GM10266 (cell line): ENCODE measurements around the gene UBQLN4.

Source experiments
- DNase-seq: peaks from one replicate; pipeline ENCODE4 v3.0.0; 2012; ENCODE audit errors: extremely low spot score
- CTCF ChIP-seq: IDR thresholded peaks from 2 replicates; pipeline ENCODE4 v1.5.1; 2012; ENCODE audit warnings: mild to moderate bottlenecking, low read depth; ENCODE audit not compliant: control insufficient read depth, insufficient read depth; ENCODE audit errors: missing control alignments

The UBQLN4 gene

GRCh38 chr1:156080863-156081179 is 27.2 kb upstream of the UBQLN4 start:
- TF ChIP-seq CTCF = no peak
- no peak for DNase-seq

DNA sequence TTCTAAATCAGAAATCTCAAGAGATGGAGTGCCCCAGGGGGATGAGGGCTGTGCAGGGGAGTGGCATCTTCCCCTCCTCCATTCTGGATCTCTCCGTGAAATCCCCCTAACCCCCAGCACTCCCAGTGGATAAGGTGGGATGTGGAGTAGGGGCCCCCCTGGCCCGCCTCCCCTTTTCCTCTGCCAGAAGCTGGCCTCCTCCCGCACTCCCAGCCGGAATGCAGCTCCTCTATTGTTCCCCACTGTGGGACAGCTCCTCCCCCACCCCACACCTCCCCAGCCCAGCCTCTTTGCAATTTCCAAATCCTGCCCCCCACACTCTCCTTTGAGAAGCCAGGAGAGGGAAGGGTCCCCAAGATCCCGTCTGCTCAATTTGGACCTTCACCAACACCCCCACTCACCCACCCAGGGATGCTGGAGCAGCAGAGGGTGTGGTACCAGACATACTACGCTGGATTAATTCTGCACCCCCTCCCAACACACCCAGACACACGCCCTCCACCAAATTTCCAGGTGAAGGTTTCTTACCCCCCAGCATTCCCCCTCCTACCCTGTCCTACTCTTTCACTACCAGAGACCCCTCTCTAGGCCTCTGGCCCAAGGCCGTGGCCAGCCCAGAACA is 26.8 kb upstream of the UBQLN4 start:
- no peak for TF ChIP-seq CTCF
- DNase-seq = no peak

DNA sequence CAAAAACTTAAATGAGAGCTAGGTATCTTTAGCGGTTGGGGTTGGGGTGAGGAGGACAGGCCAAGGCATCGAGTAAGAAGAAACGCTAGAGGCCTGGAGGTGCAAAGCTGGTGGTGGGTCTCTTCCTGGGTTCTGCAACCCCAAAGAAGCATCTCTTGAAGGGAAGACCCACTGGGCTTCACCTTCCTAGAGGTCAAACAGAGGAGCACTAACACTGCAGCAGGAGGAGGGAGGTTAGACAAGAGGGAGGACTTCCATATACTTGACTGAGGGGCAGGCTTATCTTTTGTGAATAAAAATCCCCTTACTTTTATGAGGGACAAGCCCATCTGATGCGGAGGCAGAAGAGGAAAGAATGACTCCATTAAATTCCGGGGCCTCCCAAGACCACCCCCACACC is 26.2 kb upstream of the UBQLN4 start:
- no peak for DNase-seq
- TF ChIP-seq CTCF = no peak

DNA sequence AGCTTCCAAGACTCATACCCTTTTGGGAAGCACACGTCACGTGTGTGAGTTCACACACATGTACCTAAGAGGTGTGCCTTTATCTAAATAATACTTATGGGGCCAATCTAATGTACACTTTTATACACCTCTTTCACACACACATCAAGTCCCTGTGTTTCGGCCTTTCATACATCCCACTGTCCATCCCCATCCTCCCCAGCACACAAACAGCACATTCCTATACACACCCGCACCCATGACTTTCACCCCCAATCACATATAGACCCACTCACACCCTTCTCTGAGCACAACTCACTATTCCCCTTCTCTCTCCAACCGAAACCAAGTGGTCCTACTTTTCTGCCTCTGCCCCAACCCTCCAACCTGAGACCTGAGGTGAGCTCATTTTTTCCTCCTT is 25.1 kb upstream of the UBQLN4 start:
- DNase-seq = no peak
- no peak for TF ChIP-seq CTCF

DNA sequence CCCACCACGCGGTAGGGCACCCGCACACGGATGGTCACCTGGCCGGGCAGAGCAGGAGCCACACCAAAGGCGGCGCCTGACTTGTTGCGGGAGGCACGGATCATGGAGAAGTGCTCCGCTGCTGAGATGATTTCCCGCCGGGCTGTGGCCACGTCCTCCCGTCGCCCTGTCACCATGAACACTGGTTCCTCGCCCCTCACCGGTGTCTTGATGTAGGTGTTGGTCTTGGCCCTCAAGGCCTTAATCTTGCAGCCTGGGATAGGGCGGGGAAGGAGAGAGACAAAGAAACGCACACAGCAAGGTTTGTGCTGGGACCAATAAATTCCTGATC is 23.8 kb upstream of the UBQLN4 start:
- no peak for DNase-seq
- TF ChIP-seq CTCF = no peak

DNA sequence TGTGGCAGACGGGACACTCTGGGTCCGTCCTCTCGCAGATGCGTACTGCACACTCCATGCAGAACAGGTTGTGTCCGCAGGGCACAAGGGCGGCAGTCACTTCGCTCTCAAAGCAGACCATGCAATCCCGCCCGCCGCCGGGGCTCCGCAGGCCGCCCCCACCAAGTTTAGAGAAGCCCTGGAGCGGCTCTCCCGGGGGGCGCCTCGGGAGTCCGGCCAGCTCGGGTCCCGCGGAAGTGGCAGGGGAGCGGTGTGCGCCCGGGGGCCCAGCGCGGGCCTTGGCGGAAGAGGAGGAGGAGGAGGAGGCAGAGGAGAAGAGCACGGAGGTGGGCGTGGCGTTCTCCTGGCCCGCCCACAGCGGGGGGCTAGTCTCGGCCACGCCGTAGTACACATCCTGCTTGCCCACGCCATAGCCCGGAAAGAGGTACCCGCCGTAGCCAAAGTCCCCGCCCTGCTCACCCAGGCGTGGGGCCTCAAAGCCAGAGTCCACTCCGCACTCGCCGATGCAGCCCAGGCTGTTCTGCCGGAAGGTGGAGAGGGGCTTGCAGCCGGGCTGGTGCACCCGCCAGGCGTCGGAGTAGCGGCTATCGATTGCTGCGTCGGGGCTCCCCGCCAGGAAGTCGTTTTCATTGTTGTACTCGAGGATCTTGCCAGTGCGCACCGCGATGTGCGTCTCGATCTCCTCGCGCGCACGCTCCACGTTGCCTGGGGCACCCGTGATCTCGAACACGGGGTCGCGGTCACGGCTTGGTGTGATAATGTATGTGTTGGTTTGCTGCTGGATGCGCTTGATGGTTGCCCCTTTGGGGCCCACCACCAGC is 23.2 kb upstream of the UBQLN4 start:
- TF ChIP-seq CTCF = no peak
- DNase-seq = peak; percentile 87

GRCh38 chr1:156075775-156076204 is 22.2 kb upstream of the UBQLN4 start:
- DNase-seq = no peak
- no peak for TF ChIP-seq CTCF
